Panc1 (cell line): ENCODE results near the gene FBXL19. TPM values are rescaled to one million over a fixed set of nuclear protein-coding genes. Genes with fewer than 3 reads are reported as not detected.

ENCODE experiments used
- ATAC-seq: fragments of 200-7000 bp; cut with Tn5 transposase; 2 replicates; pipeline ENCODE4 v1.9.1; 2020; ENCODE audit warnings: mild to moderate bottlenecking, moderate library complexity
- BruUV-seq: library from RNA; stranded (reverse); fragments of 400-500 nt; replicated peaks from 2 replicates; lab custom pipeline; 2021; lab: Mats Ljungman, UMichigan
- CTCF ChIA-PET: fragments of 300-600 bp; sonication (Branson Sonifier 250); formaldehyde crosslinking; loops from one replicate; lab custom pipeline; 2022; ENCODE audit warnings: antibody characterized with exemption; lab: Charles Lee
- POLR2A ChIA-PET: fragments of 300-600 bp; sonication (Branson Sonifier 250); formaldehyde crosslinking; loops from one replicate; lab custom pipeline; 2022; ENCODE audit warnings: antibody characterized with exemption; lab: Charles Lee
- DNase-seq: peaks from one replicate; pipeline ENCODE4 v3.0.0-alpha.2; 2010; ENCODE audit warnings: low read depth, low spot score
- H3K27ac ChIP-seq: 2 replicates; pipeline ENCODE4 v1.5.1; 2011; ENCODE audit warnings: mild to moderate bottlenecking, low read length, inconsistent platforms
- H3K27me3 ChIP-seq: fragments of 200-500 bp; sonication (Bioruptor generic); 2 replicates; pipeline ENCODE4 v1.6.0; 2014; ENCODE audit warnings: low read length, inconsistent platforms; ENCODE audit not compliant: control insufficient read depth, insufficient read depth
- H3K36me3 ChIP-seq: fragments of 200-500 bp; sonication (Bioruptor generic); 2 replicates; pipeline ENCODE4 v1.5.1; 2014; ENCODE audit warnings: inconsistent platforms, mild to moderate bottlenecking, low read length, moderate library complexity; ENCODE audit not compliant: control insufficient read depth, insufficient read depth
- H3K4me1 ChIP-seq: 2 replicates; pipeline ENCODE4 v1.5.1; 2011; ENCODE audit warnings: inconsistent platforms, mild to moderate bottlenecking, low read length, moderate library complexity; ENCODE audit not compliant: control insufficient read depth, insufficient read depth
- H3K4me3 ChIP-seq, 2 experiments: 2 replicates each; pipeline ENCODE4 v1.5.1; 2011 to 2012; ENCODE audit warnings: low read depth in 2 of 2, low read length in 2 of 2, mild to moderate bottlenecking in 2 of 2, inconsistent platforms in 1 of 2, moderate library complexity in 1 of 2
- H3K9me3 ChIP-seq: fragments of 200-500 bp; sonication (Bioruptor generic); 2 replicates; pipeline ENCODE4 v1.5.1; 2014; ENCODE audit warnings: low read depth, mild to moderate bottlenecking, inconsistent platforms, low read length, moderate library complexity; ENCODE audit not compliant: control insufficient read depth, insufficient read depth
- POLR2AphosphoS5 ChIP-seq: IDR thresholded peaks from 2 replicates; pipeline ENCODE4 v1.6.1; 2012; ENCODE audit warnings: mild to moderate bottlenecking, low read depth, low read length, moderate library complexity
- SIN3A ChIP-seq: IDR thresholded peaks from 2 replicates; pipeline ENCODE4 v1.6.1; 2012; ENCODE audit warnings: low read depth, mild to moderate bottlenecking, low read length, moderate library complexity, borderline replicate concordance; ENCODE audit not compliant: insufficient read depth
- TCF7L2 ChIP-seq: IDR thresholded peaks from 2 replicates; pipeline ENCODE4 v1.6.1; 2011; ENCODE audit warnings: mild to moderate bottlenecking, low read depth, low read length, inconsistent platforms
- in situ Hi-C: cut with HindIII; loops from 2 replicates; pipeline ENCODE4 v1.10.0; 2016; ENCODE audit warnings: low sequenced_read_pairs, low pct_unique_long_range_greater_than_20kb
- intact Hi-C: fragments of 100-400 bp; cut with micrococcal nuclease; formaldehyde crosslinking; loops from one replicate; pipeline ENCODE4 v1.10.0; 2022; ENCODE audit not compliant: unreplicated experiment
- total RNA-seq: library from RNA; stranded (reverse); gene quantifications from one replicate; pipeline ENCODE4 v1.2.1, GENCODE V29; 2021; ENCODE audit not compliant: unreplicated experiment
- TF ChIP-seq, protein P1 (sequence below): fragments of 450-650 bp; IDR thresholded peaks from 2 replicates; pipeline ENCODE4 v1.5.1; 2017; ENCODE audit warnings: mild to moderate bottlenecking
- TF ChIP-seq, protein P2 (sequence below), 2 experiments: IDR thresholded peaks; 2 replicates each; pipeline ENCODE4 v1.6.1; 2011 to 2012; ENCODE audit warnings: low read depth in 2 of 2, control low read depth in 1 of 2, low read length in 1 of 2, mild to moderate bottlenecking in 1 of 2, moderate library complexity in 1 of 2; ENCODE audit not compliant: insufficient read depth in 1 of 2

FBXL19 gene
- total RNA-seq, 1 experiment from 2014 or later, result 52.3 TPM

DNA sequence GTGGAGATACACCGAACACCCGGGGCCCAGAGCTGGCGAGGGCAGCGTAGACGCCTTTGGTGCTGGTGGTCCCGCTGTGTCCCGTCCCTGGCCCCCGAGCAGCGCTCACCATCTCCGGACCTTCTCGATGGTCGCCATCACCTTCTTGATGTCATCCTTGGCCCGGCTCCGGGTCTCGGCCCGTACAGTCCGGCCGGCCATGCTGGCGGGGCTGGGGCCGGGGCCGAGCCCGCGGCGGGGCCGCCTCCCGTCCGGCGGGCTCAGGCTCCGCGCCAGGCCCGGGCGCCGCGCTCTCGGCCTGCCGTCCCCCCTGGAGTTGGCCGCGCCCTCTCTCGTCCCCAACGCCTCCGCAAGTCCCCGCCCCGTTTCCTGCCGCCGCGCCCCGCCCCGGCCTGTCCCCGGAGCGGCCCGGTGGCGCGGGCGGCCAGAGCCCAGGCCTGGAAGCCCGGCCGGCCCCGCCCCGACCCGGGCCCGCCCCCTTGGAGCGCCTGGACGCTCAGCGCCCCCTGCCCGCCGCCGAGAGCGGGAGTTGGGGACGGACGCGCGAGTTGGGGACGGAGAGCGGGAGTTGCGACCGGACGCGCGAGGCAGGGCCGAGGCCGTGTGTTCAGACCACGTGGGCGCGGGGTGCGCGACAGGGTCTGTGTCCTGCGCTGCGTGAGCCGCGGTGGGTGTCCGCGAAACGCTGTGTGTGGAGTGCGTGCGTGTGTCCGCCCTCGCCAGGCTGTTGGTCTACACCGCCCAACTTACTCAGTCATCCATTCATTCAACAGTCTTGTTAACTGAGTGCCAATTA is 29.4 kb upstream of the FBXL19 start, which contains the start of gene BCL7C:
TSS of gene BCL7C (minus strand) at position 334 of the 796 bp plus-strand sequence. CDS start at position 201, 133 bp downstream.
- in situ Hi-C loops, result no loop called here

DNA sequence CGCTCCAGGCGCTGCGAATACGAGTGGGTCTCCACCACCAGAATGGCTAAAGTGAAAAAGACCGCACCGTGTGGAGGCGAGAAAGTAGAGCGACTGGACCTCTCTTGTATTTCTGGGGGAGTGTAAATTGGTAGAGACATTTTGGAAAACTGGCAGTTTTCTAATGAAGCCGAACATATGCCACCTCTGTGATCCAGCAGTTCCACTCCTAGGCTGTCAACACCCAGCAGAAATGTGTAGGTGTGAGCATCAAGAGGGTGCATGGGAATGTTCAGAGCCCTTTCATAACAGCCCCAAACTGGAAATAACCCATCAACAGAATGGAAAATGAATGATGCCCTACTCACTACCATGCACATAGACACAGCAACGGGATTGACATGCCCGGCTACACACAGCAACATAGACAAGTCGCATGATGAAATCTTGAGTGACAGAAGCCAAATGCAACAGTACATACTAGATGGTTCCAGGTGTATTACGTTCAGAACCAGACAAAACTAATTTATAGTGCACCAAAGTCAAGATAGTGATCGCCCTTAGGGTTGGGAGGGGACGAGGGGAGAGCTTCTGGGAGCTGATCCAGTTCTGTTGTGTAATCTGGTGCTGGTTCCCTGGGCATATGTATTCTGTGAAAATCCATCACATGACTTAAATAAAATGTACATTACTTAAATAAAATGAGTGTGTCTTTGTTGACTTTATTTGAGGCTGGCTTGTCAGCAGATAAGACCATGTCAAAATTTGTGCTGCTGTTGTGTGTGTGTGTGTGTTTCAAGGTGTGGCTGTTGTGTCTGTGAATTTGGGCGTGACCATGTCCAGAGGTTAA is 28.6 kb upstream of the FBXL19 start:
- H3K27ac ChIP-seq, result peak overlapping the region; percentile 87
- in situ Hi-C loops (no loop called here), intact Hi-C loops (no loop called here)
- CTCF ChIA-PET, result no interaction called here
- no peaks in the 10 kb centered on the region for H3K36me3 ChIP-seq
- TF ChIP-seq POLR2AphosphoS5, result no peak
- TF ChIP-seq, protein P1, sequence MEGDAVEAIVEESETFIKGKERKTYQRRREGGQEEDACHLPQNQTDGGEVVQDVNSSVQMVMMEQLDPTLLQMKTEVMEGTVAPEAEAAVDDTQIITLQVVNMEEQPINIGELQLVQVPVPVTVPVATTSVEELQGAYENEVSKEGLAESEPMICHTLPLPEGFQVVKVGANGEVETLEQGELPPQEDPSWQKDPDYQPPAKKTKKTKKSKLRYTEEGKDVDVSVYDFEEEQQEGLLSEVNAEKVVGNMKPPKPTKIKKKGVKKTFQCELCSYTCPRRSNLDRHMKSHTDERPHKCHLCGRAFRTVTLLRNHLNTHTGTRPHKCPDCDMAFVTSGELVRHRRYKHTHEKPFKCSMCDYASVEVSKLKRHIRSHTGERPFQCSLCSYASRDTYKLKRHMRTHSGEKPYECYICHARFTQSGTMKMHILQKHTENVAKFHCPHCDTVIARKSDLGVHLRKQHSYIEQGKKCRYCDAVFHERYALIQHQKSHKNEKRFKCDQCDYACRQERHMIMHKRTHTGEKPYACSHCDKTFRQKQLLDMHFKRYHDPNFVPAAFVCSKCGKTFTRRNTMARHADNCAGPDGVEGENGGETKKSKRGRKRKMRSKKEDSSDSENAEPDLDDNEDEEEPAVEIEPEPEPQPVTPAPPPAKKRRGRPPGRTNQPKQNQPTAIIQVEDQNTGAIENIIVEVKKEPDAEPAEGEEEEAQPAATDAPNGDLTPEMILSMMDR, result no peak
- no peak for TF ChIP-seq TCF7L2
- TF ChIP-seq, protein P2, sequence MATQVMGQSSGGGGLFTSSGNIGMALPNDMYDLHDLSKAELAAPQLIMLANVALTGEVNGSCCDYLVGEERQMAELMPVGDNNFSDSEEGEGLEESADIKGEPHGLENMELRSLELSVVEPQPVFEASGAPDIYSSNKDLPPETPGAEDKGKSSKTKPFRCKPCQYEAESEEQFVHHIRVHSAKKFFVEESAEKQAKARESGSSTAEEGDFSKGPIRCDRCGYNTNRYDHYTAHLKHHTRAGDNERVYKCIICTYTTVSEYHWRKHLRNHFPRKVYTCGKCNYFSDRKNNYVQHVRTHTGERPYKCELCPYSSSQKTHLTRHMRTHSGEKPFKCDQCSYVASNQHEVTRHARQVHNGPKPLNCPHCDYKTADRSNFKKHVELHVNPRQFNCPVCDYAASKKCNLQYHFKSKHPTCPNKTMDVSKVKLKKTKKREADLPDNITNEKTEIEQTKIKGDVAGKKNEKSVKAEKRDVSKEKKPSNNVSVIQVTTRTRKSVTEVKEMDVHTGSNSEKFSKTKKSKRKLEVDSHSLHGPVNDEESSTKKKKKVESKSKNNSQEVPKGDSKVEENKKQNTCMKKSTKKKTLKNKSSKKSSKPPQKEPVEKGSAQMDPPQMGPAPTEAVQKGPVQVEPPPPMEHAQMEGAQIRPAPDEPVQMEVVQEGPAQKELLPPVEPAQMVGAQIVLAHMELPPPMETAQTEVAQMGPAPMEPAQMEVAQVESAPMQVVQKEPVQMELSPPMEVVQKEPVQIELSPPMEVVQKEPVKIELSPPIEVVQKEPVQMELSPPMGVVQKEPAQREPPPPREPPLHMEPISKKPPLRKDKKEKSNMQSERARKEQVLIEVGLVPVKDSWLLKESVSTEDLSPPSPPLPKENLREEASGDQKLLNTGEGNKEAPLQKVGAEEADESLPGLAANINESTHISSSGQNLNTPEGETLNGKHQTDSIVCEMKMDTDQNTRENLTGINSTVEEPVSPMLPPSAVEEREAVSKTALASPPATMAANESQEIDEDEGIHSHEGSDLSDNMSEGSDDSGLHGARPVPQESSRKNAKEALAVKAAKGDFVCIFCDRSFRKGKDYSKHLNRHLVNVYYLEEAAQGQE (IDR thresholded peaks at IDR 0.05; ENCODE audit: insufficient read depth in 1 of 2, low read depth in 2 of 2, low read length in 1 of 2), result no peak
- no peak for TF ChIP-seq SIN3A
- peak overlapping the region; percentile 70 to 72 for H3K4me3 ChIP-seq
- DNase-seq, result no peak
- BruUV-seq, result no TSS peak
- H3K27me3 ChIP-seq, result no peaks in the 10 kb centered on the region
- POLR2A ChIA-PET, result no interaction called here
- no peak for ATAC-seq
- H3K9me3 ChIP-seq, result no peaks in the 10 kb centered on the region
- peaks cover 24% of the 10 kb centered on the region for H3K4me1 ChIP-seq

More for the DNA sequence above, 29.4 kb upstream of the FBXL19 start, which contains the start of gene BCL7C:
- Histone ChIP-seq H3K36me3 (no peaks in the 10 kb centered on the region), H3K9me3 (no peaks in the 10 kb centered on the region), H3K27me3 (no peaks in the 10 kb centered on the region), H3K4me3 (peak within 1 kb of the TSS; percentile 72 to 80), H3K27ac (peak within 1 kb of the TSS; percentile 87), H3K4me1 (peaks cover 24% of the 10 kb centered on the region)
- DNase-seq (no peak), ATAC-seq (peak; percentile 91)
- TF ChIP-seq SIN3A (peak; percentile 31; the same call in 1 of the 2 replicates), POLR2AphosphoS5 (peak; percentile 45; the same call in 1 of the 2 replicates), TCF7L2 (no peak)
- TF ChIP-seq, protein P2 (IDR thresholded peaks at IDR 0.05; ENCODE audit: insufficient read depth in 1 of 2, low read depth in 2 of 2, low read length in 1 of 2), result no peak; a peak in 1 of 4 replicates
- TF ChIP-seq, protein P1, result peak; percentile 89
- intact Hi-C loops, result no loop called here
- ChIA-PET POLR2A (no interaction called here), CTCF (interaction anchor here (0.6 kb wide), 1 partner anchor 441 kb away, joined by 4 read pairs; no protein-coding TSS in a partner anchor)
- no TSS peak for BruUV-seq
